ENCODE measurements around the gene KBTBD12.

The KBTBD12 gene

GRCh38 chr3:127991681-127992080 lies 76.6 kb downstream of the KBTBD12 start:
- TF ChIP-seq SUZ12 (IDR thresholded peaks at IDR 0.05; ENCODE audit: extremely low read depth, insufficient read depth, insufficient read length) (no peak), ZNF274 (IDR thresholded peaks at IDR 0.05; ENCODE audit: low read depth, low read length) (no peak), YY1 (IDR thresholded peaks at IDR 0.05; ENCODE audit: insufficient read depth, insufficient read length) (no peak)
- Histone ChIP-seq H3K4me3 (ENCODE audit: insufficient read length, low read depth) (no peak overlapping the region), H3K27me3 (ENCODE audit: insufficient read depth, insufficient read length) (peaks cover 24% of the 10 kb centered on the region), H3K4me1 (ENCODE audit: insufficient read depth, insufficient read length) (peaks cover 5% of the 10 kb centered on the region), H3K9me3 (ENCODE audit: insufficient read depth, low read length) (no peaks in the 10 kb centered on the region), H3K9ac (ENCODE audit: insufficient read length, low read depth) (no peak overlapping the region), H3K36me3 (ENCODE audit: insufficient read depth, insufficient read length, low read length) (no peaks in the 10 kb centered on the region)
- DNase-seq (ENCODE audit: low read depth, low spot score), result no peak

- no peak for DNase-seq (ENCODE audit: low read depth, low spot score)
- Histone ChIP-seq H3K9ac (ENCODE audit: insufficient read length, low read depth) (no peak overlapping the region), H3K9me3 (ENCODE audit: insufficient read depth, low read length) (no peaks in the 10 kb centered on the region), H3K36me3 (ENCODE audit: insufficient read depth, insufficient read length, low read length) (no peaks in the 10 kb centered on the region), H3K4me1 (ENCODE audit: insufficient read depth, insufficient read length) (peaks cover 5% of the 10 kb centered on the region), H3K4me3 (ENCODE audit: insufficient read length, low read depth) (no peak overlapping the region), H3K27me3 (ENCODE audit: insufficient read depth, insufficient read length) (peaks cover 24% of the 10 kb centered on the region)
- no peak for TF ChIP-seq YY1 (IDR thresholded peaks at IDR 0.05; ENCODE audit: insufficient read depth, insufficient read length)
- TF ChIP-seq ZNF274 (IDR thresholded peaks at IDR 0.05; ENCODE audit: low read depth, low read length), result no peak
- no peak for TF ChIP-seq SUZ12 (IDR thresholded peaks at IDR 0.05; ENCODE audit: extremely low read depth, insufficient read depth, insufficient read length)
Measured at GRCh38 chr3:127992127-127992526, 77.1 kb downstream of the KBTBD12 start.

- TF ChIP-seq SUZ12 (IDR thresholded peaks at IDR 0.05; ENCODE audit: extremely low read depth, insufficient read depth, insufficient read length), result no peak
- TF ChIP-seq YY1 (IDR thresholded peaks at IDR 0.05; ENCODE audit: insufficient read depth, insufficient read length), result no peak
- no peak for TF ChIP-seq ZNF274 (IDR thresholded peaks at IDR 0.05; ENCODE audit: low read depth, low read length)
Measured at GRCh38 chr3:127994011-127994410, 79.0 kb downstream of the KBTBD12 start.

GRCh38 chr3:127997016-127997415 lies 82.0 kb downstream of the KBTBD12 start:
- Histone ChIP-seq H3K27me3 (ENCODE audit: insufficient read depth, insufficient read length) (peaks cover 5% of the 10 kb centered on the region), H3K9ac (ENCODE audit: insufficient read length, low read depth) (no peak overlapping the region), H3K36me3 (ENCODE audit: insufficient read depth, insufficient read length, low read length) (no peaks in the 10 kb centered on the region), H3K4me1 (ENCODE audit: insufficient read depth, insufficient read length) (peaks cover 4% of the 10 kb centered on the region), H3K4me3 (ENCODE audit: insufficient read length, low read depth) (no peak overlapping the region), H3K9me3 (ENCODE audit: insufficient read depth, low read length) (no peaks in the 10 kb centered on the region)
- DNase-seq (ENCODE audit: low read depth, low spot score), result no peak
- TF ChIP-seq YY1 (IDR thresholded peaks at IDR 0.05; ENCODE audit: insufficient read depth, insufficient read length), result no peak
- TF ChIP-seq ZNF274 (IDR thresholded peaks at IDR 0.05; ENCODE audit: low read depth, low read length), result no peak
- no peak for TF ChIP-seq SUZ12 (IDR thresholded peaks at IDR 0.05; ENCODE audit: extremely low read depth, insufficient read depth, insufficient read length)

More at GRCh38 chr3:127994011-127994410, 79.0 kb downstream of the KBTBD12 start:
- H3K9ac ChIP-seq (ENCODE audit: insufficient read length, low read depth), result no peak overlapping the region
- no peak for DNase-seq (ENCODE audit: low read depth, low spot score)
- H3K9me3 ChIP-seq (ENCODE audit: insufficient read depth, low read length), result no peaks in the 10 kb centered on the region
- peaks cover 21% of the 10 kb centered on the region for H3K27me3 ChIP-seq (ENCODE audit: insufficient read depth, insufficient read length)
- peaks cover 5% of the 10 kb centered on the region for H3K4me1 ChIP-seq (ENCODE audit: insufficient read depth, insufficient read length)
- no peak overlapping the region for H3K4me3 ChIP-seq (ENCODE audit: insufficient read length, low read depth)
- no peaks in the 10 kb centered on the region for H3K36me3 ChIP-seq (ENCODE audit: insufficient read depth, insufficient read length, low read length)

GRCh38 chr3:127997961-127998360 lies 82.9 kb downstream of the KBTBD12 start:
- Histone ChIP-seq H3K9ac (ENCODE audit: insufficient read length, low read depth) (no peak overlapping the region), H3K4me1 (ENCODE audit: insufficient read depth, insufficient read length) (peaks cover 4% of the 10 kb centered on the region), H3K36me3 (ENCODE audit: insufficient read depth, insufficient read length, low read length) (no peaks in the 10 kb centered on the region), H3K9me3 (ENCODE audit: insufficient read depth, low read length) (no peaks in the 10 kb centered on the region), H3K4me3 (ENCODE audit: insufficient read length, low read depth) (no peak overlapping the region), H3K27me3 (ENCODE audit: insufficient read depth, insufficient read length) (peaks cover 5% of the 10 kb centered on the region)
- TF ChIP-seq YY1 (IDR thresholded peaks at IDR 0.05; ENCODE audit: insufficient read depth, insufficient read length) (no peak), ZNF274 (IDR thresholded peaks at IDR 0.05; ENCODE audit: low read depth, low read length) (no peak), SUZ12 (IDR thresholded peaks at IDR 0.05; ENCODE audit: extremely low read depth, insufficient read depth, insufficient read length) (no peak)
- DNase-seq (ENCODE audit: low read depth, low spot score), result no peak

GRCh38 chr3:127998596-127998995 lies 83.6 kb downstream of the KBTBD12 start:
- Histone ChIP-seq H3K4me3 (ENCODE audit: insufficient read length, low read depth) (no peak overlapping the region), H3K36me3 (ENCODE audit: insufficient read depth, insufficient read length, low read length) (no peaks in the 10 kb centered on the region), H3K4me1 (ENCODE audit: insufficient read depth, insufficient read length) (peaks cover 4% of the 10 kb centered on the region), H3K9ac (ENCODE audit: insufficient read length, low read depth) (no peak overlapping the region), H3K27me3 (ENCODE audit: insufficient read depth, insufficient read length) (peaks cover 5% of the 10 kb centered on the region), H3K9me3 (ENCODE audit: insufficient read depth, low read length) (no peaks in the 10 kb centered on the region)
- TF ChIP-seq SUZ12 (IDR thresholded peaks at IDR 0.05; ENCODE audit: extremely low read depth, insufficient read depth, insufficient read length) (no peak), YY1 (IDR thresholded peaks at IDR 0.05; ENCODE audit: insufficient read depth, insufficient read length) (no peak), ZNF274 (IDR thresholded peaks at IDR 0.05; ENCODE audit: low read depth, low read length) (no peak)
- no peak for DNase-seq (ENCODE audit: low read depth, low spot score)

- DNase-seq (ENCODE audit: low read depth, low spot score), result no peak
- TF ChIP-seq YY1 (IDR thresholded peaks at IDR 0.05; ENCODE audit: insufficient read depth, insufficient read length) (no peak), ZNF274 (IDR thresholded peaks at IDR 0.05; ENCODE audit: low read depth, low read length) (no peak), SUZ12 (IDR thresholded peaks at IDR 0.05; ENCODE audit: extremely low read depth, insufficient read depth, insufficient read length) (no peak)
- no peaks in the 10 kb centered on the region for H3K27me3 ChIP-seq (ENCODE audit: insufficient read depth, insufficient read length)
Measured at GRCh38 chr3:127999509-128000106, 84.6 kb downstream of the KBTBD12 start.

More at GRCh38 chr3:127999509-128000106, 84.6 kb downstream of the KBTBD12 start:
- Histone ChIP-seq H3K9me3 (ENCODE audit: insufficient read depth, low read length) (no peaks in the 10 kb centered on the region), H3K9ac (ENCODE audit: insufficient read length, low read depth) (no peak overlapping the region), H3K4me1 (ENCODE audit: insufficient read depth, insufficient read length) (peaks cover 4% of the 10 kb centered on the region), H3K36me3 (ENCODE audit: insufficient read depth, insufficient read length, low read length) (no peaks in the 10 kb centered on the region), H3K4me3 (ENCODE audit: insufficient read length, low read depth) (no peak overlapping the region)

Measured in NT2/D1 (cell line).